Mucosa of descending colon (tissue), 3 donors: Measurements from ENCODE around the gene VPS13D. TPM values are rescaled to one million over a fixed set of nuclear protein-coding genes. Genes with fewer than 3 reads are reported as not detected.
A peak's percentile ranks its signal among the peaks of the same experiment; 100 is the strongest.

ENCODE experiments used
- ATAC-seq: fragments of 200-7000 bp; cut with Tn5 transposase; one replicate; pipeline ENCODE4 v1.9.1; 2020; ENCODE audit warnings: mild to moderate bottlenecking, moderate library complexity
- DNase-seq, 3 donors: peaks; one replicate each; pipeline ENCODE4 v3.0.0-alpha.2; 2020
- H3K36me3 ChIP-seq: fragments of 200-600 bp; one replicate; pipeline ENCODE4 v1.8.0; 2021; ENCODE audit warnings: low read depth, mild to moderate bottlenecking
- H3K4me1 ChIP-seq: fragments of 200-600 bp; one replicate; pipeline ENCODE4 v1.8.0; 2021; ENCODE audit warnings: low read depth, mild to moderate bottlenecking
- H3K4me3 ChIP-seq: fragments of 200-600 bp; one replicate; pipeline ENCODE4 v1.8.0; 2021; ENCODE audit warnings: mild to moderate bottlenecking
- H3K9me3 ChIP-seq: fragments of 200-600 bp; one replicate; pipeline ENCODE4 v1.8.0; 2021; ENCODE audit warnings: mild to moderate bottlenecking
- CTCF ChIP-seq: fragments of 200-600 bp; IDR thresholded peaks from one replicate; pipeline ENCODE4 v1.8.0; 2022; ENCODE audit warnings: antibody characterized with exemption, mild to moderate bottlenecking
- intact Hi-C, 2 donors: fragments of 100-400 bp; cut with DNase I in 1 of 2; cut with micrococcal nuclease in 1 of 2; formaldehyde crosslinking; loops; one replicate each; pipeline versions ENCODE4 v1.11.0 to v1.11.1; 2022; cut with DNase I, micrococcal nuclease
- total RNA-seq, 3 donors: library from RNA; stranded (reverse); fragmentation: NEBNext Ultra II Directional in 2 of 3; extraction: Animal tissue kit (Norgen Biotek cat#: 25700) in 2 of 3; gene quantifications; one replicate each; pipeline versions ENCODE4 v1.2.1 to v1.2.4, GENCODE V29; 2021 to 2023
- donor health status: DM: no; HTN: no; CAD: no; lungs with moderate emphysema.
- donor health status: DM: no; HTN: no; CAD: no.
- donor health status: DM: no; HTN: yes; CAD: no.

VPS13D gene
- total RNA-seq, 3 donors from 2014 or later: 70.1 to 96.6 (median 96.6) TPM

GRCh38 chr1:12544992-12545391 is 315.2 kb downstream of the VPS13D start:
- Histone ChIP-seq H3K36me3 (no peaks in the 10 kb centered on the region), H3K4me1 (peaks cover 7% of the 10 kb centered on the region), H3K4me3 (no peak overlapping the region), H3K9me3 (no peaks in the 10 kb centered on the region)
- intact Hi-C loops: no loop called here
- no peak for TF ChIP-seq CTCF
- ATAC-seq (no peak), DNase-seq (no peak)

GRCh38 chr1:12546771-12547585 is 317.1 kb downstream of the VPS13D start:
- intact Hi-C loops: no loop called here
- no peak overlapping the region for H3K4me3 ChIP-seq
- no peak for ATAC-seq
- H3K36me3 ChIP-seq: no peaks in the 10 kb centered on the region
- H3K4me1 ChIP-seq: peaks cover 7% of the 10 kb centered on the region
- no peaks in the 10 kb centered on the region for H3K9me3 ChIP-seq
- peak in 1 of 3 donors; percentile 54 for DNase-seq
- no peak for TF ChIP-seq CTCF

GRCh38 chr1:12547586-12548225 is 317.9 kb downstream of the VPS13D start:
- H3K4me3 ChIP-seq: no peak overlapping the region
- TF ChIP-seq CTCF: no peak
- H3K4me1 ChIP-seq: peaks cover 7% of the 10 kb centered on the region
- no peaks in the 10 kb centered on the region for H3K36me3 ChIP-seq
- ATAC-seq: no peak
- no peaks in the 10 kb centered on the region for H3K9me3 ChIP-seq
- intact Hi-C loops: no loop called here
- peak in 1 of 3 donors; percentile 50 for DNase-seq

GRCh38 chr1:12548279-12548972 is 318.6 kb downstream of the VPS13D start:
- H3K4me1 ChIP-seq: peaks cover 7% of the 10 kb centered on the region
- no peak for ATAC-seq
- no peak for TF ChIP-seq CTCF
- peak in 1 of 3 donors; percentile 47 for DNase-seq
- no peak overlapping the region for H3K4me3 ChIP-seq
- no peaks in the 10 kb centered on the region for H3K36me3 ChIP-seq
- intact Hi-C loops: no loop called here
- no peaks in the 10 kb centered on the region for H3K9me3 ChIP-seq

GRCh38 chr1:12548973-12549459 is 319.2 kb downstream of the VPS13D start:
- Histone ChIP-seq H3K9me3 (no peaks in the 10 kb centered on the region), H3K36me3 (no peaks in the 10 kb centered on the region), H3K4me3 (no peak overlapping the region), H3K4me1 (peaks cover 6% of the 10 kb centered on the region)
- intact Hi-C loops: no loop called here
- ATAC-seq (peak; percentile 31), DNase-seq (peak in 1 of 3 donors; percentile 65)
- no peak for TF ChIP-seq CTCF
